GM20431 (cell line): ENCODE measurements around the gene NOG.

ENCODE experiments used
- in situ Hi-C: fragments of 300-500 bp; cut with MseI, MboI; formaldehyde crosslinking; loops from one replicate; pipeline ENCODE4 v1.15.0; 2020; ENCODE audit warnings: low sequenced_read_pairs; ENCODE audit not compliant: unreplicated experiment

The NOG gene

DNA sequence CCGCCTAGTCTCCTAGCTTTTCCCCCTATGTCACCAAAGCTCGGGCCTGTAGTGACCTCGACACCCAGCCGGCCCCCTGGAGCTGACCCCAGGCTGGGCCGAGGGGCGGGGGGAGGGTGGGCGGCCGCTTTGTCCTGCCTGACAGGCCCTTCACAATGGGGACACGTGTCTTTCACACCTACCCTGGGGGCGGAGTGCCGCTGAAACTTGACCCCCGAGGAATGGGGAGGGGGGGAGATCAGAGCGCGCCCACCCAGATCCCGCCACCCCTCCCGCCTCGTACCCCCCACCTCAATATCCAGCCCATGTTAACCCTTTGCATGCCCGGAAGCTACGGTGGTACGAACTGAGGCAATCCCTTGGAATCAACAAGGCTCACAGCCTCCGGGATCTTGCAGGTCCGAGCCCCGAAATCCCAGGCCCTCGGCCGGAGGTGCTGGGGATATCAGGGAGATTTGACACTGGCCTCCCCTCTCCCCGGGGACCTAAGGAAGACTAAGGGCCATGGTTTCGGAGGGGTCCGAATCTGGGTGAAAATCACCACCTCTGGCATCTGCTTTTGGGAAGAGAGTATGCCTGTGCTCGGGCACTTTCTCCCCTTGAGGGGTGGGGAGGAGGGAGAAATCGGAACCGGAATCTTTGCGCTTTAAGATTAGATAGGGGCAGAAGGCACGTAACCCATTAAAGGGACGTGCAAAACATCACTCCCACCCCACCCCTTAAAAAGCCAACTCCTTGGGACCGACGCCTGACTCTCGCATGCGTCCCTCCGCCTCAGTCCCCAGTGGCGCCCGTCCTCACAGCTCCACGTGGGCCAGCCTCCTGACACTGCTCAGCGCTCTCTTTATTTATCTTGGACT is 2.6 kb downstream of the NOG start:
- in situ Hi-C loops = loop anchor here (25.0 kb wide), 2 partner anchors 116 to 341 kb away; no protein-coding TSS in a partner anchor

DNA sequence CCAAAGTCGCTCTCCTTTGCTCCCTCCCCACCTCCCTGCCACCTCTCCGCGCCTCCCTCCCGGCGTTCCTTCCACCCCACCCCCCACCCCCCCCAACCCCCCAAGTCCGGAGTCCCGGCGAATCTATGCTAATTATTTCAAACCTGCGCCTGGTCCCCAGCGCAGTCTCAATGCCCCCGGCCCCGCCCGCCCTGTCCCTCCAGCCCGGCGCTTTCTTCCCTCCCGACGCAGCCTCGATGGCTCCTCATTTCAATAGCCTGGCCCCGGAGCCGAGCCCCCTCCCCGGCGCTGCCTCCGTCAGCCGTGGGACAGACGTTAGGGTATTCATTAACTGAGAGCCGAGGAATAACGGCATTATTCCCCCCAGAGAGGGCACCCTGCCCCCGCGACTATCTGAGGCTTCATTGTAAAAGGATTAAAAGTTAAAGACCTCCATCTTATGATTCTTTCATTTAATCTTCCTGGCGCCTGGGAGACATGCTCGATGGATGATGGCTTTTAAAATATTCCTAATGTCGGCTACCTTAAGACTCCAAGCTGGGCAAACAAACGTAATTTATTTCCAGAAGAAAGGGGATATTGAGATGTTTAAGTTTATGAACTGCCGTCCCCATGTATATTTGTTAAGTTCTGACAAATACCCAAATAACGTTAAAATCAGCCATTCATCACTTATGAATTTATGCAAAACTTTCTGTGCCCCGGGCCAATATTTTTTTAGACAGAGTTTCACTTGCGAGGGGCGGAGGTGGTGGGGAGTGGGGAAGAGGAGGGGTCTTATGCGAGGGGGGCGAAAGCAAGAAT is 3.4 kb downstream of the NOG start:
- in situ Hi-C loops = loop anchor here (25.0 kb wide), 2 partner anchors 115 to 340 kb away; no protein-coding TSS in a partner anchor

GRCh38 chr17:56597495-56597990 is 4.0 kb downstream of the NOG start:
- in situ Hi-C loops = loop anchor here (25.0 kb wide), 2 partner anchors 115 to 340 kb away; no protein-coding TSS in a partner anchor

DNA sequence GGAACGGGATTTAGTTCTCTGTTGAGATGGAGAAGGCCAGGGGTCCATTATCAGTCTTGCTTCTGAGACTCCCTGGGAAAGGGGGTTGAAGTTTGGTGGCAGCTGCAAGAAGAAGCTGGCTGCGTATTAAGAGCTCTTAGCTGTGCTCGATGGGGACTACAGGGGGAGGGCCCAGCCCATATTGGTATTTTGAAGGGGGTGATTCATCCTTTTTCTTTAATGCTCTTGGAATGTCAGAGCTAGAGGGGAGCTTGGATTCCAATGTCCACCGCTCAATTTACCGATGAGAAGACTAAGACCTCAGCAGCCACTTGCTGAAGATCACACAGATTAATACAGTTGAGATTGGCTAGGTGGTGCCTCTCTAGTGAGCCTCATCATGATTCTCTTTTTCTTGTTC is 5.0 kb downstream of the NOG start:
- in situ Hi-C loops = loop anchor here (25.0 kb wide), 2 partner anchors 114 to 339 kb away; no protein-coding TSS in a partner anchor

DNA sequence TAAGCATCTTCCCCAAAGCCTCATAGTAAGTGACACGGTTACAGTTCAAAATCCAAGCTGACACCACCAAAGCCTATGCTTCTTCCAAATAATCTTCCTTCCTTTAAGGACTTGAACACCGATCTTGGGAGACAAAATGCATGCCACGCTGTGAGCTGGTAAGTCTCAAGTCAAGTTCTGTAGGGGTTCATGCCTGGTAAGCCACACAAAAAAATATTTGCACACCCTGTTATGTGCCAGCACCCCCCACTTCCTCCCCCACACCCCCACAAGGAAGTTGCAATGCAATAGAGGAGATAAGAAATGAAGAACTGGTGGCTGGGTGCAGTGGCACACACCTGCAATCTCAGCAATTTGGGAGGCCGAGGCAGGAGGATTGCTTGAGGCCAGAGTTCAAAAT is 5.6 kb downstream of the NOG start:
- in situ Hi-C loops = loop anchor here (25.0 kb wide), 2 partner anchors 113 to 338 kb away; no protein-coding TSS in a partner anchor

DNA sequence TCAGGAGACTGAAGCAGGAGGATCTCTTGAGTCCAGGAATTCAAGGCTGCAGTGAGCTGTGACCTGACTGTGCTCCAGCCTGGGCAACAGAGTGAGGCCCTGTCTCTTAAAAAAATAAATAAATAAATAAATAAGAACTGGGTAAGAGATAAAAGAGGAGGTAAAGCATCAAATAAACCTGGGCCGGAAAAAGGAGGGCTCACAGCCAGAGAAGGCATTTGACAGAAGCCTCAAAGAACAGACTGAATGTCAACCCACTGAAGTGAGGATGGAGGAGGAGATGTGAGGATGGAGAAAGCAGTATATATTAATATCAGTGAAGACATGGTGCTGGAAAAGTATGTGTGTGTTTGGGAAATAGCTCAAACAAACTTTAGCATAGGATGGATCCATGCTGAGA is 6.1 kb downstream of the NOG start:
- in situ Hi-C loops = loop anchor here (25.0 kb wide), 2 partner anchors 113 to 338 kb away; no protein-coding TSS in a partner anchor

DNA sequence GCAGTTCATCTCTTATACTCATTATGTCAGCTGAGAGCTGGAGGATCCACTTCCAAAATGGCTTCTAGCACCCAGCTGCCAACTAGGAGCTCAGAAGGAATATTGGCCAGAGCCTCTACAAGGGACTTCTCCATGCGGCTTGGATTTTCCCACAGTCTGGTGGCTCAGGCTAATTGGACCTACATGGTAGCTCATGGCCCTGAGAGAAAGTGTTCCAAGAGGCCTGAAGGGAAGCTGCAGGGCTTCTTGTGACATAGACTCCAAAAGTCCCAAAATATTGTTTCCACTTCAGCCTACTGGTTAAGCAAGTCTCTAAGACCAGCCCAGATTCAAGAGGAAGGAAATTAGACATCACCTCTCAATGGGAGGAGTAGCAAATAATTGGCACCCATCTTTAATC is 6.8 kb downstream of the NOG start:
- in situ Hi-C loops = no loop called here

GRCh38 chr17:56601591-56601990 is 8.1 kb downstream of the NOG start:
- in situ Hi-C loops = no loop called here

- in situ Hi-C loops = no loop called here
These were observed 9.0 kb downstream of the NOG start for GRCh38 chr17:56602292-56603130.

- in situ Hi-C loops = no loop called here
These were observed 10.2 kb downstream of the NOG start for GRCh38 chr17:56603486-56604238.

DNA sequence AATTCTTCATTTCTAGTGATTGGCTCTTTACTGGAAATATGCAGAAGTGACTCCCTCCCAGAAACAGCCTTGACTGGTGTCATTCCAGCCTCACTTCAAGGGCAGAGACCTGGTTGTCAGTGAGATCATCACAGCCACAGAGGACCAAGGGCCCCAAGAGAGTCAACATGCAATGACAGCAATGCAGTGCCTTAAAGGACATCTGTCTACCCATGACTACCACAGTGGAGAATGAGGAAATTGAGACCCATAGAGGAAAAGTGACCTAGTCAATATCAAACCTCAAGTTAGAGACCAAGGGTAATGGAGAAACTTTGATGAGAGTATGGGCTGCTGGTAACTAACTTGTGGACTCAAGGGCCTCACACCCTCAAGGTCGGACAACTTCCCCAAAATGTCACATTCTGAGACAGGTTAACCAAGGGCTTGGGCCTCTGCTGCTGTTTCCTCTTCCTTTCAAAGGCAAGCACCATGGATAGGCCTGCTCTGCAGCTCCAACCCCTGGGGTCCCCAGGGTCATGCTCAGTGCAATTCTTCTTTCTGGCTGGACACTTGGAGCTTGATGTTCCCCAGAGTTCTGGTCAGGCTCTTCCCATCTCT is 11.3 kb downstream of the NOG start:
- in situ Hi-C loops = no loop called here

DNA sequence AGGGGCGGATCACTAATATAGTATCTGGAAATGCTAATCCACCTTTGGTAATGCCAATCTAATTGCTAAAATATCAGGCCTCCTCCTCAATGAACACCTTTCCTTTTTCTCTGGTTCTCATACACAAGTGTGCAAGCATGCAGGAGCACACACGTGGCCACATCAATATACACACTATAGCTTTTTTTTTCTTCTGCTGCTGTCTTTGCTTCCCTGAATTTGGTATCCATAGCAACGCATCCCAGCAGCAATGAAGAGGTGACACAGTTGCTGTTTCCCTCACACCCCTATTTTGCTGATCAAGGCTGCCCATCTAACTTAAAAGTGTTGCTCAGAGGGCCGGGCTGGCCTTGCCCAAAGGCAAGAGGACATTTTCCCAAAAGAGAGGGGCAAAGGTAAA is 15.4 kb downstream of the NOG start:
- in situ Hi-C loops = no loop called here

- in situ Hi-C loops = no loop called here
These were observed 16.8 kb downstream of the NOG start for GRCh38 chr17:56610321-56610720.

GRCh38 chr17:56613131-56613530 is 19.6 kb downstream of the NOG start:
- in situ Hi-C loops = no loop called here

DNA sequence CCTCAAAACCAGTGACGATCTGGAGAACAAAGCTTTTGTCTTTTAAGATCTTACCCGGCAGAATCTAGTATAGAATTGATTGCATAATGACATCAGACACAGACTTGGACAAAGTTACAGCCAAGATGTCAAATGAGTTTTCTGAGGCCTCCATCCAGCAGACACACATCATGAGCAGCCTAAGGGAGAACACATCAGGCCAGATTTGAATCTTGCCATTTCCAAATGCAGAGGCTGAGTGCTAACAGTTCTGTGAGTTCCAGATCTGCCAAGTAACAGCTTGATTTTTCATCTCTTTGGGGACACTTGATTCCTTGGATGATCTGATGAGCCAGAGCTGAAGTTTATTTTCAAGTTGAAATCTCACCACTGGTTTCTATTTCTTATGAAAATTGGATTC is 21.0 kb downstream of the NOG start:
- in situ Hi-C loops = no loop called here

DNA sequence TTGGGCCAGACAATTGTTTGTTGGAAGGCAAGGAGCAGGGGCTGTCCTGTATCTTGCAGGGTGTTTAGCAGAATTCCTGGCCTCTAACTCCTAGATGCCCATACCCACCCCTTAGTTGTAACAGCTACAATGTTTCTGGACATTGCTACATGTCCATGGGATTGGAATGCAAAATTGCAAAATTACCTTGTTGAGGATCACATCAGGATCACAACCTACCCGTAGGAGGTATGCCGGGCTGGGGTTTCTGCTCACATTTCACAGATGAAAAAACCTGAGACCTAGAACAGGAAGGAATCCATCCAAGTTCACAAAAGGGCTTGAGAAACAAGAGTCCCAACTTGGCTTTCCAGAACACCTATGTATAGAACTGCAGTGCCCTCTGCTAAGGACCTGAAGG is 22.7 kb downstream of the NOG start:
- in situ Hi-C loops = no loop called here

DNA sequence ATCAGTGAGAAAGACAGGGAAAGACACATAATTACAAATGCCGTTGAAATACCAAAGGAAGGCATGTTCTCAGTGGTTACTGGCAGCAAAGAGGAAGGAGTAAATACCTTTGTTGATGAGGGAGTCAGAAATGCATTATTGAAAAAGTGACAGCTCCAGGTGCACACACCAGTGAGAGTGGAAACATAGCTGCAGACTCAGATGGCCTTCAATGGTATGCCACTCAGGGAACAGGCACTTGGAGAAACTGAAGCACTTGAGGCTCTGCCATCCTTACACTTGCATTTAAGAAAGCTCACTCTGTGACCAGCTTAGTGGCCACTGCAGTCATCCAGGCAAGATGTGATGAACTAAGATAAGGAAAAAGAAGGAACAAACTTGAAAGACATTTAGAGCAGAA is 29.9 kb downstream of the NOG start:
- in situ Hi-C loops = no loop called here

- in situ Hi-C loops = no loop called here
These were observed 30.8 kb downstream of the NOG start for GRCh38 chr17:56624309-56624708.

DNA sequence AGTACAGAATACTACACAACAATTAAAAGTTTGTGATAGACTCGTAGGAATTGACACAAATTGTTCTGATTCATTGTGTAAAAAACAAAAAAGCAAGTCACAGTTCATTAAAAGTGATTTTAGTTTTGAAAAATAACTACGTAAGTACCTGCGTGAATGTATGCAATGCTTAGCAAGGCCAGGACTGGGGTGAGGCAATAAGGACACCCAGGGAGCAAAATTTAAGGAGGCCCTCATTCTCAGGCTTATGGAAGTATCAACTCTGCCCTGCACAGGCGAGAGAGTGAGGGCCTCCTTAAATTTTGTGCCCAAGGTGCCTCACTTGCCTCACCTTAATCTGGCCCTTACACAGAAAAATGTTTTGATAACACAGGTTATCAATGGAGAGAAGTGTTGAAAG is 31.4 kb downstream of the NOG start:
- in situ Hi-C loops = no loop called here
